ENCODE measurements around the gene FEM1B. TPM values are rescaled to one million over a fixed set of nuclear protein-coding genes. Genes with fewer than 3 reads are reported as not detected.

The FEM1B gene
- total and polyA plus RNA-seq, 2 of the 8 experiments (the other 6 are each of a cell fraction or from before 2014, with no cell fraction given), result 36.1 to 83.8 TPM

DNA sequence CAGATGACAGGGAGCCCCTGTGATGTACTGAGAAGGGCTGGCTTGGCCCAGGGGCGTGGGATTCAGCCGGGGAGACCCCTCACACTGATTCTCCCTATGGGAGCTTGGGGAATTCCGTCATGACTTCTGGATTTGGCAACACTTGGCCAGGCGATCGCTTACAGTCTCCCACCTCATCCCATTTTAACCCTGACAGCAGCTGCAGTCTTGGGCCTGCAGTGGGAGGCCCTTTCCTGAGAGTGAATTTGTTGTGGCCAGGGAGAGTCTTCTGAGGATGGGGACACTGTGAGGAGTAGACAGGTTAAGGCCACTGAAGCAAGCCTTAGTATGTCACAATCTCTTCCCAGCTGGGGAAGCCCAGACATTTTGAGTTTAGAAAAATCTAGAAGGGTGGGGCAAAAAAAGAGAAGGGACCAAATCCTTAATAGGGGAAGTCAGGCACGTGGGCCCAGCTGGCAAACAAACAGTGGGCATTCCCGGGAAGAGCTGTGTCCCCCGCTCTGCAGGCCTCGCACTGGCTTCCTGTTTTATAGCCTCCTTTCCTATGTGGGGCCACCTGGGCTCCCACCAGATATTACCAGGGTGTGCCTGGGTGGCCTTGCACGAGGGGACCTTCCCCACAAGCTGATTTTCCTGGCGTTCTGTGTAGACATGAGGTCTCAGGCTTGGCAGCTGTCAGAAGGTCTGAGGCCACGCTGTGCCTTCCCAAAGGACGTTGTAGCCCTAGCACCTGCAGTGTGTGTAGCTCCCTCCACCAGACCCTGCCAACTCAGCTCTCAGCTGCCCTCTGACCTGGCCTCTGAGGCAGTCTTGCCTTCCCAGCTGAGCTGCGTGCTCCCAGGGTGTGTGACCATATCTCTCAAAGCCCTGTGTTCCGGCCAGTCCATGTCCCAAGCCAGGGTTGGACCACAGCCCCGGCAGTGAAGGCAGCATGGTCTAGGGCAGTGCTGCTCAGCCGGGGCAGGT lies 64.5 kb downstream of the FEM1B start (continued):
- TF ChIP-seq POLR2AphosphoS5 (IDR thresholded peaks at IDR 0.05; ENCODE audit: low read depth, low read length), result no peak
- no peak for TF ChIP-seq TAF1 (IDR thresholded peaks at IDR 0.05; ENCODE audit: low read depth, low read length)

Data from H1 (cell line).